Peyer's patch (tissue), 4 donors: ENCODE measurements around the gene EIF4E2. TPM values are rescaled to one million over a fixed set of nuclear protein-coding genes. Genes with fewer than 3 reads are reported as not detected.

Source experiments
- DNase-seq, 3 donors: peaks; one replicate each; pipeline ENCODE4 v3.0.0-alpha.2; 2017 to 2019
- H3K27ac ChIP-seq, 4 donors: fragments of 200-600 bp; sonication (generic); one replicate each; pipeline ENCODE4 v1.5.1; 2016 to 2019
- H3K27me3 ChIP-seq, 2 donors: fragments of 200-600 bp; sonication (generic); one replicate each; pipeline ENCODE4 v1.5.1; 2019
- H3K36me3 ChIP-seq, 3 donors: fragments of 200-600 bp; sonication (generic); one replicate each; pipeline ENCODE4 v1.5.1; 2016 to 2019
- H3K4me1 ChIP-seq, 4 donors: fragments of 200-600 bp; sonication (generic); one replicate each; pipeline ENCODE4 v1.5.1; 2016 to 2019
- H3K4me3 ChIP-seq, 4 donors: fragments of 200-600 bp; sonication (generic); 1 replicate in 3 of 4; 2 replicates in 1 of 4; pipeline ENCODE4 v1.5.1; 2016 to 2019; ENCODE audit warnings: mild to moderate bottlenecking in 1 of 4
- H3K9me3 ChIP-seq, 4 donors: fragments of 200-600 bp; sonication (generic); one replicate each; pipeline ENCODE4 v1.5.1; 2016 to 2019; ENCODE audit warnings: mild to moderate bottlenecking in 1 of 4
- POLR2A ChIP-seq, 2 donors: fragments of 450-650 bp; IDR thresholded peaks; one replicate each; pipeline ENCODE4 v1.5.1; 2017; ENCODE audit warnings: antibody characterized with exemption in 2 of 2, mild to moderate bottlenecking in 2 of 2, moderate library complexity in 2 of 2
- total RNA-seq, 4 donors: library from RNA; depleted of rRNA; stranded (reverse); fragments of >200 nt; gene quantifications; one replicate each; pipeline ENCODE4 v1.1.0, GENCODE V29; 2016
- TF ChIP-seq, protein P1 (sequence below), 6 experiments: fragments of 450-650 bp in 4 of 6; fragments of 200-600 bp in 2 of 6; sonication (generic) in 1 of 6; IDR thresholded peaks; one replicate each; pipeline ENCODE4 v1.5.1; 2017 to 2019; ENCODE audit warnings: antibody characterized with exemption in 6 of 6, mild to moderate bottlenecking in 3 of 6, moderate library complexity in 1 of 6

The EIF4E2 gene
- total RNA-seq, 4 donors from 2014 or later: 33.0 to 51.8 (median 44.1) TPM

DNA sequence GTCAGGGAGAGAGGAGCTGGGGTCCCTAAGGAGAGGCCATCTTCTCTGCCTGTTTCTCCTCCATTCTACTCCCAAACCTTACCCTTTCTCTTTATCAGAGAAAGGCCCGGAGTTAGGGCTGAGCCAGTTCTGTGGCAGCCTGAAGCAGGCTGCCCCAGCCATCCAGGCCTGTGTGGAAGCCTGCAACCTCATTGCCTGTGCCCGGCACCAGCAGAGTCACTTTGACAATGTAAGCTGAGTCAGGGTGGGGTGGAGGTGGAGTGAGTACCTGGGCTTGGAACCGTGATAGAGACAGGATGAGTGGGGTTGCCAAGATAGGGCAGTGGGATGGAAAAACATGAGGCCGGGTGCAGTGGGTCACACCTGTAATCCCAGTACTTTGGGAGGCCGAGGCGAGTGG, 5.8 kb upstream of the EIF4E2 start:
- no peak overlapping the region for H3K27ac ChIP-seq
- H3K27me3 ChIP-seq: no peaks in the 10 kb centered on the region
- DNase-seq: no peak
- H3K9me3 ChIP-seq: no peaks in the 10 kb centered on the region
- no peak overlapping the region for H3K4me3 ChIP-seq
- TF ChIP-seq, protein P1, sequence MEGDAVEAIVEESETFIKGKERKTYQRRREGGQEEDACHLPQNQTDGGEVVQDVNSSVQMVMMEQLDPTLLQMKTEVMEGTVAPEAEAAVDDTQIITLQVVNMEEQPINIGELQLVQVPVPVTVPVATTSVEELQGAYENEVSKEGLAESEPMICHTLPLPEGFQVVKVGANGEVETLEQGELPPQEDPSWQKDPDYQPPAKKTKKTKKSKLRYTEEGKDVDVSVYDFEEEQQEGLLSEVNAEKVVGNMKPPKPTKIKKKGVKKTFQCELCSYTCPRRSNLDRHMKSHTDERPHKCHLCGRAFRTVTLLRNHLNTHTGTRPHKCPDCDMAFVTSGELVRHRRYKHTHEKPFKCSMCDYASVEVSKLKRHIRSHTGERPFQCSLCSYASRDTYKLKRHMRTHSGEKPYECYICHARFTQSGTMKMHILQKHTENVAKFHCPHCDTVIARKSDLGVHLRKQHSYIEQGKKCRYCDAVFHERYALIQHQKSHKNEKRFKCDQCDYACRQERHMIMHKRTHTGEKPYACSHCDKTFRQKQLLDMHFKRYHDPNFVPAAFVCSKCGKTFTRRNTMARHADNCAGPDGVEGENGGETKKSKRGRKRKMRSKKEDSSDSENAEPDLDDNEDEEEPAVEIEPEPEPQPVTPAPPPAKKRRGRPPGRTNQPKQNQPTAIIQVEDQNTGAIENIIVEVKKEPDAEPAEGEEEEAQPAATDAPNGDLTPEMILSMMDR (IDR thresholded peaks at IDR 0.05): no peak
- no peaks in the 10 kb centered on the region for H3K36me3 ChIP-seq
- peaks cover 0 to 6% (median 0%) of the 10 kb centered on the region in 4 donors for H3K4me1 ChIP-seq

- H3K27me3 ChIP-seq: no peaks in the 10 kb centered on the region
- peak in 1 of 3 donors; percentile 30 for DNase-seq
- TF ChIP-seq, protein P1 (IDR thresholded peaks at IDR 0.05): no peak
- no peak for TF ChIP-seq POLR2A (IDR thresholded peaks at IDR 0.05)
Observed at GRCh38 chr2:232545511-232546375, 4.7 kb upstream of the EIF4E2 start.

GRCh38 chr2:232547991-232548390, 2.5 kb upstream of the EIF4E2 start:
- Histone ChIP-seq H3K27ac (no peak overlapping the region), H3K27me3 (no peaks in the 10 kb centered on the region), H3K4me1 (peaks cover 0 to 20% (median 3%) of the 10 kb centered on the region in 4 donors), H3K36me3 (peaks cover 0 to 9% (median 0%) of the 10 kb centered on the region in 3 donors), H3K9me3 (no peaks in the 10 kb centered on the region), H3K4me3 (no peak overlapping the region)
- DNase-seq: no peak
- TF ChIP-seq, protein P1 (IDR thresholded peaks at IDR 0.05): no peak
- TF ChIP-seq POLR2A (IDR thresholded peaks at IDR 0.05): no peak

More at GRCh38 chr2:232545511-232546375, 4.7 kb upstream of the EIF4E2 start:
- H3K27ac ChIP-seq: no peak overlapping the region
- H3K36me3 ChIP-seq: no peaks in the 10 kb centered on the region
- H3K4me3 ChIP-seq: no peak overlapping the region
- H3K9me3 ChIP-seq: no peaks in the 10 kb centered on the region
- H3K4me1 ChIP-seq: peaks cover 0 to 8% (median 0%) of the 10 kb centered on the region in 4 donors

DNA sequence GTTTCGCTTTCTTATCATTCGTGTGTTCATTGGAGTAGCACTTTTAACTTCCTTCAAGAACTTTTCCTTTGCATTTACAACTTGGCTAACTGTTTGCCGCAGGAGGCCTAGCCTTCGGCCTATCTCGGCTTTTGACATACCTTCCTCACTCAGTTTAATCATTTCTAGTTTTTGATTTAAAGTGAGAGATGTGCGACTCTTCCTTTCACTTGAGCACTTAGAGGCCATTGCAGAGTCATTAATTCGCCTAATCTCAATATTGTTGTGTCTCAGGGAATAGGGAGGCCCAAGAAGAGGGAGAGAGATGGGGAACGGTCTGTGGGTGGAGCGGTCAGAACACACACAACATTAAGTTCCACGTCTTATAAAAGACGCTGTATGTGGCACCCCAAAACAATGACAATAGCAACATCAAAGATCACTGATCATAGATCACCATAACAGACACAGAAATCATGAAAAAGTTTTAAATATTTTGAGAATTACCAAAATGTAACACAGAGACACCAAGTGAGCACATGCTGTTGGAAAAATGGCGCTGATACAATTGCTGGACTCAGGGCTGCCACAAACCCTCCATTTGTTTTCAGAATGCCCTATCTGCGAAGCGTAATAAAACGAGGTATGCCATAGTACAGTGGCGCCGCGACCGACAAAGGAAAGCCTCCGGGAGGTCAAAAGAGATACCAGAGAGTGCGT, 685 bp upstream of the EIF4E2 start:
- Histone ChIP-seq H3K36me3 (peaks cover 0 to 11% (median 0%) of the 10 kb centered on the region in 3 donors), H3K9me3 (no peaks in the 10 kb centered on the region), H3K4me1 (peaks cover 0 to 29% (median 3%) of the 10 kb centered on the region in 4 donors), H3K27ac (peak overlapping the region; percentile 95 to 99 (median 97)), H3K27me3 (no peaks in the 10 kb centered on the region), H3K4me3 (peak overlapping the region; percentile 64 to 97 (median 86))
- DNase-seq: no peak
- TF ChIP-seq, protein P1 (IDR thresholded peaks at IDR 0.05): no peak
- no peak for TF ChIP-seq POLR2A (IDR thresholded peaks at IDR 0.05)

DNA sequence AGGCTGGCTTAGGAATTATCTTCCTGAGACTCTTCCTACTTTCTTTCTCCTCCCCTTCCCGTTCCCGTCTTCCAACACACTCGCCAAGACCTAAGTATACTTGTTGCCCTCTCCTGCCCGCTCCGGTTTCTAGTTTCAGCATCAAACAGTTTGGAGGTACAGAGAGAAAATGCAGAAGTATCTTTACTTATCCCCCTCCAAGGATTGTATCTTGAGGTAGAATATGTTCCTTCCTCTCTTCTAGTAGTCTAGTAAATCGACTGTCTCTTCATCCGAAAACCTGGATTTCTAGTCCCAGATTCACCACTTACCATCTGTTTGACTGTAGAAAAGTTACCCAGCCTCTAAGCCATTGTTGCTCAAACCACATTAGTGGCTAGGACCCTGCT, 755 bp downstream of the EIF4E2 start:
- Histone ChIP-seq H3K27me3 (no peaks in the 10 kb centered on the region), H3K9me3 (no peaks in the 10 kb centered on the region), H3K4me1 (peaks cover 0 to 31% (median 3%) of the 10 kb centered on the region in 4 donors), H3K36me3 (peaks cover 0 to 15% (median 0%) of the 10 kb centered on the region in 3 donors), H3K4me3 (peak overlapping the region; percentile 64 to 97 (median 86)), H3K27ac (peak overlapping the region; percentile 95 to 99 (median 97))
- TF ChIP-seq POLR2A (IDR thresholded peaks at IDR 0.05): no peak
- TF ChIP-seq, protein P1 (IDR thresholded peaks at IDR 0.05): no peak
- no peak for DNase-seq
